ENCODE data around the gene SYT3. TPM values are rescaled to one million over a fixed set of nuclear protein-coding genes. Genes with fewer than 3 reads are reported as not detected.

Gene SYT3
- total RNA-seq, 1 donor from 2014 or later, result 0.38 TPM

- no peaks in the 10 kb centered on the region for H3K36me3 Mint-ChIP-seq (ENCODE audit: unreplicated experiment)
- DNase-seq (ENCODE audit: extremely low spot score, unreplicated experiment), result no peak
- no peak overlapping the region for H3K4me3 Mint-ChIP-seq (ENCODE audit: unreplicated experiment)
- H3K9me3 Mint-ChIP-seq (ENCODE audit: unreplicated experiment), result no peaks in the 10 kb centered on the region
- H3K27ac Mint-ChIP-seq (ENCODE audit: unreplicated experiment), result no peak overlapping the region
- H3K27me3 Mint-ChIP-seq (ENCODE audit: unreplicated experiment), result peaks cover 17% of the 10 kb centered on the region
- peaks cover 13% of the 10 kb centered on the region for H3K4me1 Mint-ChIP-seq (ENCODE audit: unreplicated experiment)
- TF ChIP-seq, protein P1, sequence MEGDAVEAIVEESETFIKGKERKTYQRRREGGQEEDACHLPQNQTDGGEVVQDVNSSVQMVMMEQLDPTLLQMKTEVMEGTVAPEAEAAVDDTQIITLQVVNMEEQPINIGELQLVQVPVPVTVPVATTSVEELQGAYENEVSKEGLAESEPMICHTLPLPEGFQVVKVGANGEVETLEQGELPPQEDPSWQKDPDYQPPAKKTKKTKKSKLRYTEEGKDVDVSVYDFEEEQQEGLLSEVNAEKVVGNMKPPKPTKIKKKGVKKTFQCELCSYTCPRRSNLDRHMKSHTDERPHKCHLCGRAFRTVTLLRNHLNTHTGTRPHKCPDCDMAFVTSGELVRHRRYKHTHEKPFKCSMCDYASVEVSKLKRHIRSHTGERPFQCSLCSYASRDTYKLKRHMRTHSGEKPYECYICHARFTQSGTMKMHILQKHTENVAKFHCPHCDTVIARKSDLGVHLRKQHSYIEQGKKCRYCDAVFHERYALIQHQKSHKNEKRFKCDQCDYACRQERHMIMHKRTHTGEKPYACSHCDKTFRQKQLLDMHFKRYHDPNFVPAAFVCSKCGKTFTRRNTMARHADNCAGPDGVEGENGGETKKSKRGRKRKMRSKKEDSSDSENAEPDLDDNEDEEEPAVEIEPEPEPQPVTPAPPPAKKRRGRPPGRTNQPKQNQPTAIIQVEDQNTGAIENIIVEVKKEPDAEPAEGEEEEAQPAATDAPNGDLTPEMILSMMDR (IDR thresholded peaks at IDR 0.05), result no peak
Measured at GRCh38 chr19:50661766-50662650, 22.3 kb upstream of the SYT3 start.

DNA sequence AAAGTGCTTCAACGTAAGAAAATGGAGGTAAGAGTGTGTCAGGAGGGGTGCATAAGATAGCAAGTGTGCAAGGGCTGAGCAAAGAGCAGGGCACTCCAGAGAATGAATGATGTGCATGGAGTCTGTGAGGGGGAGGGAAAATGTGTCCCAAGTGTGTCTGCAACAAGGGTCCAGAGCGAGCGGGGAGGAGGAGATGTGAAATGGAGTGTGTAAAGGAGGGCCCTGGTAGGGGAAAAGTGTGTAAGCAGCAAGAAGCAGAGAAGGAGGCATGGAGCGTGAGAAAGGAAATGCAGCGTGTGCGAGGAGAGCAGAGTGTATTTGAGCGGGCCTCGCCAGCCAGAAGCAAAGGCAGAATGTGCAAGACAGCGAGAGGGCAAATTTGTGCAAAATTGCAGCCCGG lies 21.3 kb upstream of the SYT3 start:
- Mint-ChIP-seq H3K9me3 (ENCODE audit: unreplicated experiment) (no peaks in the 10 kb centered on the region), H3K36me3 (ENCODE audit: unreplicated experiment) (no peaks in the 10 kb centered on the region), H3K4me3 (ENCODE audit: unreplicated experiment) (no peak overlapping the region), H3K4me1 (ENCODE audit: unreplicated experiment) (peaks cover 13% of the 10 kb centered on the region), H3K27ac (ENCODE audit: unreplicated experiment) (no peak overlapping the region), H3K27me3 (ENCODE audit: unreplicated experiment) (peaks cover 17% of the 10 kb centered on the region)
- DNase-seq (ENCODE audit: extremely low spot score, unreplicated experiment), result no peak
- TF ChIP-seq, protein P1 (IDR thresholded peaks at IDR 0.05), result no peak

GRCh38 chr19:50660088-50660366 lies 20.3 kb upstream of the SYT3 start:
- peaks cover 1% of the 10 kb centered on the region for H3K9me3 Mint-ChIP-seq (ENCODE audit: unreplicated experiment)
- TF ChIP-seq, protein P1 (IDR thresholded peaks at IDR 0.05), result no peak
- peaks cover 16% of the 10 kb centered on the region for H3K27me3 Mint-ChIP-seq (ENCODE audit: unreplicated experiment)
- peaks cover 13% of the 10 kb centered on the region for H3K4me1 Mint-ChIP-seq (ENCODE audit: unreplicated experiment)
- no peak overlapping the region for H3K27ac Mint-ChIP-seq (ENCODE audit: unreplicated experiment)
- H3K4me3 Mint-ChIP-seq (ENCODE audit: unreplicated experiment), result no peak overlapping the region
- DNase-seq (ENCODE audit: extremely low spot score, unreplicated experiment), result no peak
- H3K36me3 Mint-ChIP-seq (ENCODE audit: unreplicated experiment), result no peaks in the 10 kb centered on the region

DNA sequence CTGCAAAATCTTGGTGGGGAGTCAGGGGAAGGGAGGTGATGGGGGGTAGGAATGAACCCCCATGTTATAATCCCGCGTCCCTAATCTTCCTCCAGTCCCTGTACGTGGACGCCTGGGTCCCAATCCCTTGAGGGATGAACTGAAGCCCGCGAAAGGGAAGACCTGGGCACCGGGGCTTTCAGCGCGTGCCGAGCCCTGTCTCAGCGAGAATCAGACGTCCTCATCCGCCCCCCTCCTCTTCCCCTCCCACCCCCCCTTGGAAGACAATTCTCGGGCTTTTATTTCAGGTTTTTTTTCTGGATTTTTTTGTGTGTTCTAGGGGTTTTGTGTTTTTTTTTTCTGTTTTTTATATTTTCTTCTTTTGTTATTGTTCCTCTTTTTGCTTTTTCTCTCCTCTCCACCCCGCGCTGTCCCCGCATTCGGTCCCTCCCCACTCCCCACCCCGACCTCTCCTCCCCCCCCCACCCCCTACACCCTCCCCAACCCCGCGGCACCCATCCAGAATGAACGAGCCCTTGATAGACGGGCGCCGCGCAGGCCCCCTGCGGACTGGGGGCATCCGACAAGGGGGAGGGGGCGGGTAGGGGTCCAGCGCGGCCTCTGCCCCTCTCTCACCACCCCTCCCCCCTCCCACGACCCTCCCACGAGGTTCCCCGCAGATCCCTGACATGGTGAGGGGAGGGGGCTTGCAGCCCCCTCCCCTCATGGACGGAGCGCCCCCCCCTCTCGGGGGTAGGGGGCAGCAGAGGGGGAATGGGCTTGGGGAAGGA lies 19.8 kb upstream of the SYT3 start:
- TF ChIP-seq, protein P1 (IDR thresholded peaks at IDR 0.05), result no peak
- peaks cover 13% of the 10 kb centered on the region for H3K4me1 Mint-ChIP-seq (ENCODE audit: unreplicated experiment)
- H3K27ac Mint-ChIP-seq (ENCODE audit: unreplicated experiment), result no peak overlapping the region
- peaks cover 14% of the 10 kb centered on the region for H3K27me3 Mint-ChIP-seq (ENCODE audit: unreplicated experiment)
- no peak overlapping the region for H3K4me3 Mint-ChIP-seq (ENCODE audit: unreplicated experiment)
- peaks cover 4% of the 10 kb centered on the region for H3K9me3 Mint-ChIP-seq (ENCODE audit: unreplicated experiment)
- no peak for DNase-seq (ENCODE audit: extremely low spot score, unreplicated experiment)
- H3K36me3 Mint-ChIP-seq (ENCODE audit: unreplicated experiment), result no peaks in the 10 kb centered on the region
